ENCODE data around the gene MDN1.

Gene MDN1

GRCh38 chr6:89707766-89708165 is 111.8 kb downstream of the MDN1 start:
- no peaks in the 10 kb centered on the region for H3K4me1 Mint-ChIP-seq
- ATAC-seq, result no peak
- peaks cover 97% of the 10 kb centered on the region for H3K36me3 Mint-ChIP-seq

GRCh38 chr6:89706121-89706520 is 113.5 kb downstream of the MDN1 start:
- no peak for ATAC-seq
- Mint-ChIP-seq H3K9me3 (no peaks in the 10 kb centered on the region), H3K4me1 (no peaks in the 10 kb centered on the region), H3K4me3 (no peak overlapping the region), H3K27ac (no peak overlapping the region), H3K36me3 (peaks cover 98% of the 10 kb centered on the region)
- DNase-seq (ENCODE audit: low spot score in 2 of 2), result no peak

More at GRCh38 chr6:89707766-89708165, 111.8 kb downstream of the MDN1 start:
- no peaks in the 10 kb centered on the region for H3K9me3 Mint-ChIP-seq
- no peak overlapping the region for H3K27ac Mint-ChIP-seq
- DNase-seq (ENCODE audit: low spot score in 2 of 2), result no peak
- H3K4me3 Mint-ChIP-seq, result no peak overlapping the region

DNA sequence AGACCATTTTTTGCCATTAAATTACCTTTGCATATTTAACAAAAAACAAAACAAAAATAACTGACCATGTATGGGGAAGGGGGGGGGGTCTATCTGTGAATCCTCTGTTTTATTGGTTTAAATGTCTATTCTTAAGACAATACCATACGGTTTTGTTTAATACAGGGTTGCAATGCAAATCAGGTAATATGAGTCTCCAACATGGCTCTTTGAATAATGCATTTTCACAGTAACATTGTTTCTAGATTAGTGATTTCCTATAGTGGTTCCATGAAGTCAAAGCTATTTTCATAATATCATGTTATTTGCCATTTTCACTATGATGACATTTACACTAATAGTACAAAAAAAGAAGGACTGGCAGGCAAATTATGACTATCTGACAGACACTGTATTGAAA is 116.3 kb downstream of the MDN1 start:
- no peak overlapping the region for H3K27ac Mint-ChIP-seq
- ATAC-seq (no peak), DNase-seq (ENCODE audit: low spot score in 2 of 2) (no peak)
- H3K36me3 Mint-ChIP-seq, result peaks cover 96% of the 10 kb centered on the region
- H3K9me3 Mint-ChIP-seq, result no peaks in the 10 kb centered on the region
- no peak overlapping the region for H3K4me3 Mint-ChIP-seq
- H3K4me1 Mint-ChIP-seq, result no peaks in the 10 kb centered on the region

DNA sequence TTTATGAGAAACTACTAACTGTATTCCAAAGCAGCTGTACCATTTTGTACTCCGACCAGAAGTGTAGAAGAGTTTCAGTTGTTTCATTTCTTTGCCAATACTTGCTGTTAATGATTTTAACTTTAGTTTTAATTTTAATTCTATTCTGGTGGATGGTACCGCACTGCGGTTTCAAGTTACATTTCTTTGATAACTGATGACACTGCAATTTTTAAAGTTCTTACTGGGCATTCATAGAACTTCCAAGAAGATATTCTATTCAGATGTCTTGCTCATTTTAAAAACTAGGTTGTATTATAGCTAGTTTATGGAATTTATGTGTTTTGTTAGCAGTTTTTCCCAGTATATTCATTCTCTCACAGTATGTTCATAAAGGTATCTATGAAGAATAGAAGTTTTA is 117.2 kb downstream of the MDN1 start:
- peaks cover 95% of the 10 kb centered on the region for H3K36me3 Mint-ChIP-seq
- H3K27ac Mint-ChIP-seq, result no peak overlapping the region
- ATAC-seq, result no peak
- H3K4me1 Mint-ChIP-seq, result no peaks in the 10 kb centered on the region
- no peak overlapping the region for H3K4me3 Mint-ChIP-seq
- DNase-seq (ENCODE audit: low spot score in 2 of 2), result no peak
- no peaks in the 10 kb centered on the region for H3K9me3 Mint-ChIP-seq

DNA sequence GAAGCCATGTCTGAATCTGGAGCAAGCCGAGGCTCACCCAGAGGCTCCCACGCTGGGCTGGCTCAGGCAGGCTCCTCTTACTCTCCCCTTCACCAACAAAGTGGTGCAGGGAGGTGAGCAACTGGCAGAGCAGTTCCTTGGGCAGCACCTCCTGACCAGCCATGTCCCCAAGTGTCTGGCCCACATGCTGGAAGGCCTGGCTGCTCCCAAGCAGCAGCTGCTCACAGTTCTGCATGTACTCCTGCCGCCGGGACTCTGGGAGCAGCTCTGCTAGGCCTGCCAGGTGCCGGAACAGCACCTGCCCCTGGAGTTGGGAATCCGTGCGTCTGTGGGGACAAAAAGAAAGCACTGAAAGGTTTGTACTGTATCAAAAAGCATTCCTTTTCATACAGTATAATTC is 123.9 kb downstream of the MDN1 start:
- Mint-ChIP-seq H3K27ac (no peak overlapping the region), H3K9me3 (no peaks in the 10 kb centered on the region), H3K4me3 (no peak overlapping the region), H3K36me3 (peaks cover 95% of the 10 kb centered on the region), H3K4me1 (no peaks in the 10 kb centered on the region)
- no peak for ATAC-seq
- no peak for DNase-seq (ENCODE audit: low spot score in 2 of 2)

GRCh38 chr6:89694428-89694827 is 125.2 kb downstream of the MDN1 start:
- H3K36me3 Mint-ChIP-seq, result peaks cover 95% of the 10 kb centered on the region
- H3K4me3 Mint-ChIP-seq, result no peak overlapping the region
- no peaks in the 10 kb centered on the region for H3K9me3 Mint-ChIP-seq
- DNase-seq (ENCODE audit: low spot score in 2 of 2) (no peak), ATAC-seq (no peak)
- H3K27ac Mint-ChIP-seq, result no peak overlapping the region
- no peaks in the 10 kb centered on the region for H3K4me1 Mint-ChIP-seq

DNA sequence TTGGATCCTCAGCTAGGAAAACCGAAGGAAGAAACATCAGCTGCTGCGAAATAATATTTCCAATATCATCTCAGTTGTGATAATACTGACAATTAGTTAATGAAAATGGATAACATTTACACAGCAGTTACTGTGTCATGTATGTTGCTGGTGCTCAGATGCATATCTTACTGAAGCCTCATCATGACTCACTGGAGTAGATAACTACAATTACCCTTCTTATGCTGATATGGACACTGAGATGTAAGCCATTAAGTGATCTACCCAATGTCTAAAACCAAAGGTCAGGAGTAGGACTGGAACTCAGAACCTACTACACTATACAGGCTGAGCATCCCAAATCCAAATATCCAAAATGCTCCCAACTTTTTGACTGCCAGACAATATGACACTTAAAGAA is 126.4 kb downstream of the MDN1 start:
- DNase-seq (ENCODE audit: low spot score in 2 of 2), result no peak
- Mint-ChIP-seq H3K9me3 (no peaks in the 10 kb centered on the region), H3K4me1 (no peaks in the 10 kb centered on the region), H3K36me3 (peaks cover 97% of the 10 kb centered on the region), H3K27ac (no peak overlapping the region), H3K4me3 (no peak overlapping the region)
- no peak for ATAC-seq

- Mint-ChIP-seq H3K4me3 (no peak overlapping the region), H3K27ac (no peak overlapping the region), H3K9me3 (no peaks in the 10 kb centered on the region), H3K36me3 (peaks cover 98% of the 10 kb centered on the region), H3K4me1 (no peaks in the 10 kb centered on the region)
- DNase-seq (ENCODE audit: low spot score in 2 of 2) (no peak), ATAC-seq (no peak)
These were observed 127.3 kb downstream of the MDN1 start for GRCh38 chr6:89692256-89692655.

- Mint-ChIP-seq H3K36me3 (peaks cover 98% of the 10 kb centered on the region), H3K27ac (peak overlapping the region; percentile 67), H3K4me3 (no peak overlapping the region), H3K9me3 (no peaks in the 10 kb centered on the region), H3K4me1 (no peaks in the 10 kb centered on the region)
- DNase-seq (ENCODE audit: low spot score in 2 of 2) (no peak), ATAC-seq (no peak)
These were observed 128.7 kb downstream of the MDN1 start for GRCh38 chr6:89690944-89691324.

GRCh38 chr6:89689732-89690131 is 129.9 kb downstream of the MDN1 start:
- peak overlapping the region; percentile 67 for H3K27ac Mint-ChIP-seq

DNA sequence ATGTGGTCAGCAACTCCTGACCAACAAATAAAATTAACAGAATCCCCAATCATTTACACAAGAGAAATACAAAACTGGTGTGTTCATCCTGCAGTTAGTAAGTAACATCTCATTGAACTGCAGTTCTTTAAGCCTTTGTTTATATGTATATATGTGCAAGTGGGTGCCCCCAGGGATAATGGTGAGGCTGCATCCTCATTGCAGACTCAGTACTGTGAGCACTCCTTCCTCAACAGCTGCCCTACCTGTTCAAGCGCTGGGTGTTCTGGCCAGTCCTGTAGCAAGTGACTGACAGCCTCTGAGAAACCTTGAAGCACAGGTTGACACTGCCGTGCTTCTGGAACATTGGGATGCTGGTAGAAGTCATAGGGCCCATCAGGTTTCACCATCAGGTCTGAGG is 131.3 kb downstream of the MDN1 start:
- Mint-ChIP-seq H3K9me3 (no peaks in the 10 kb centered on the region), H3K4me1 (no peaks in the 10 kb centered on the region), H3K36me3 (peaks cover 98% of the 10 kb centered on the region), H3K27ac (no peak overlapping the region), H3K4me3 (no peak overlapping the region)
- ATAC-seq (no peak), DNase-seq (ENCODE audit: low spot score in 2 of 2) (no peak)

More at GRCh38 chr6:89689732-89690131, 129.9 kb downstream of the MDN1 start:
- Mint-ChIP-seq H3K4me1 (no peaks in the 10 kb centered on the region), H3K9me3 (no peaks in the 10 kb centered on the region), H3K4me3 (no peak overlapping the region), H3K36me3 (peaks cover 98% of the 10 kb centered on the region)
- DNase-seq (ENCODE audit: low spot score in 2 of 2) (no peak), ATAC-seq (no peak)

DNA sequence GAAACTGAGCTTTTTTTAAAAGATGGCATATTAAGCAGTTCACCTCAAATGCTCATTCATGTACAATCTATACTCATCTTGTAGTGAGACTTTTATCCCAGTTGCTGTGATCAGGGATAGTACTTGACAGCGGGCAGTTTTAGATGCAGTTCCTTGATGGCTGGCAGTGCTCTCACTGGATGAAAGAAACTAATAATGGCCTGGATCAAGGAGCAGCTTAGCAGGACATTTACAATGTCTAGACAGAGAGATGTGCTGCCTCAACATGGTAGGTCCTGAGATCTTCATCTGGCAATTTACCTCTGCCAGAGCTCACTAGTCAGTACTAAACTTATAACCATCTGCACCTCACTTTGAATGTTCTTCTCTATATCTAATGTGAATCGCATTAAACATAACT is 134.3 kb downstream of the MDN1 start:
- Mint-ChIP-seq H3K4me3 (no peak overlapping the region), H3K36me3 (peaks cover 100% of the 10 kb centered on the region)
- no peak for ATAC-seq

DNA sequence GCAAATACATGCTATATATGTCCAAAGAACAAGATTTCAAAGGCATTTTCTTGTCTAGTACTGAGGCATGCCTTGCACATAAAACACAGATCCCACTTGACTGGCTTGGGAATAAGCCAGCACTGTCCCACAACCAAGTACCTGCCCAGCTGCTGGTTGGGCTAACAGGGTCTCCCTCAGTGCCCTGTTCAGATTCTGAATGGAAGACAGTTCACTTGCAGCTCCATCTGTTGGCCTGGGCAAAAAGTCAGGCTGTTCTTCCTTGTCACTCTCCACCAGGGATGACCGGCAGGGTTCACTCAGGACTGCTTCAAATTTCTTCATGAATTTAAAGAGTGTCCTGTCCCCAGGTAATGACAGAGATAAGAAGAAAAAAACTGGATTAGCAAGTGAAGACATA is 136.6 kb downstream of the MDN1 start:
- Mint-ChIP-seq H3K4me1 (no peaks in the 10 kb centered on the region), H3K27ac (no peak overlapping the region), H3K4me3 (no peak overlapping the region), H3K9me3 (no peaks in the 10 kb centered on the region), H3K36me3 (peaks cover 100% of the 10 kb centered on the region)
- ATAC-seq (no peak), DNase-seq (ENCODE audit: low spot score in 2 of 2) (no peak)

More for the DNA sequence above, 134.3 kb downstream of the MDN1 start:
- Mint-ChIP-seq H3K4me1 (no peaks in the 10 kb centered on the region), H3K27ac (peak overlapping the region; percentile 67), H3K9me3 (no peaks in the 10 kb centered on the region)
- DNase-seq (ENCODE audit: low spot score in 2 of 2), result no peak

DNA sequence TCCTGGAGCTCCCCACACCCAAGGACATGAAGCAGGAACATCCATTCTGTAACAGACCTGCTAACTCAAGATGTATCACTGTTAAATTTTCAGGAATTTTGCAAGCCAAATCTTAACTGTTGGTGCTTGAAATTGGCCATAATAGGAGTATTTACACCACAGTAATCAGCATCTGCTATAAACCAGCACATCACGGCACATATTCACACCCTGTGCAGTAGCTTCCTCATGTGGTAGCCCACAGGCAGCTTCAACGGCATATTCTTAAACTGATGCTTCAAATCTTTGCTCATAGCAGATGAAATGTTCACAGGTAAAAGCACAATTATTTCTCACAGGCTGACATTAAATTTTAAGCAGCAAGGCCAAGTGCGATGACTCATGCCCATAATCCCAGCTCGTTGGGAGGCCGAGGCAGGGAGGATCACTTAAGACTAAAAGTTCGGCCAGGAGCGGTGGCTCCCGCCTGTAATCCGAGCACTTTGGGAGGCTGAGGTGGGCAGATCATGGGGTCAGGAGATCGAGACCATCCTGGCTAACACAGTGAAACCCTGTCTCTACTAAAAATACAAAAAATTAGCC is 137.5 kb downstream of the MDN1 start:
- Mint-ChIP-seq H3K4me3 (no peak overlapping the region), H3K36me3 (peaks cover 100% of the 10 kb centered on the region), H3K9me3 (no peaks in the 10 kb centered on the region), H3K27ac (no peak overlapping the region), H3K4me1 (no peaks in the 10 kb centered on the region)
- DNase-seq (ENCODE audit: low spot score in 2 of 2) (no peak), ATAC-seq (no peak)

DNA sequence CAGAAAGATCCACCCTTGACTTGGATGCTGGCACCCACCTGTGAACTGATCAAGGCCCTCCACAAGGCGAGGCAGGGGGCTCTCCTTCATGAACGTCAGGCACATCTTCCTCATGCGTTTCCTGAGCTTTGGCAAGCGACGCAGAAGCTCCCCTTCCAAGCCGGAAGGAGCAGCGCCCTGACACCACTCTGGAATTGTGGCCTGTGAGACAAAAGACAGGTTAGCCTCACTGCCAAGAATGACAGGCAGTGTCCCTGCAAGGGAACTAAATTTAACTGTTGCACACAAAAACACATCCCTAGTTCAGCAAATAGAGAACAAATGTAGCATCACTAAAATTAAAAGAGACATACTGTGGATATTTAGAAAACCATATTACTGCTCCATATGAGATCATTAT is 139.0 kb downstream of the MDN1 start:
- H3K36me3 Mint-ChIP-seq, result peaks cover 100% of the 10 kb centered on the region
- no peaks in the 10 kb centered on the region for H3K9me3 Mint-ChIP-seq
- no peak overlapping the region for H3K27ac Mint-ChIP-seq
- ATAC-seq, result no peak
- no peak overlapping the region for H3K4me3 Mint-ChIP-seq
- H3K4me1 Mint-ChIP-seq, result no peaks in the 10 kb centered on the region
- no peak for DNase-seq (ENCODE audit: low spot score in 2 of 2)

- Mint-ChIP-seq H3K36me3 (peaks cover 100% of the 10 kb centered on the region), H3K4me3 (no peak overlapping the region), H3K4me1 (no peaks in the 10 kb centered on the region), H3K27ac (peak overlapping the region; percentile 48), H3K9me3 (no peaks in the 10 kb centered on the region)
- no peak for ATAC-seq
- no peak for DNase-seq (ENCODE audit: low spot score in 2 of 2)
These were observed 139.4 kb downstream of the MDN1 start for GRCh38 chr6:89680150-89680549.

Data from stimulated activated effector memory CD8-positive, alpha-beta T cell treated with anti-CD3 and anti-CD28 coated beads, Interleukin-12 subunit alpha, Interleukin-12 subunit beta, amount 100 ng/mL, for 72 hours (primary cell).